Skeletal muscle tissue (tissue), 4 donors: Measurements from ENCODE around the gene TKT. TPM values are rescaled to one million over a fixed set of nuclear protein-coding genes. Genes with fewer than 3 reads are reported as not detected.

Experiments
- H3K27ac ChIP-seq: one replicate; pipeline ENCODE4 v1.7.0; 2013; ENCODE audit warnings: mild to moderate bottlenecking, low read depth, low read length, inconsistent platforms
- H3K27me3 ChIP-seq, 3 donors: one replicate each; pipeline ENCODE4 v1.7.0; 2013; ENCODE audit warnings: low read length in 3 of 3; ENCODE audit not compliant: control insufficient read depth in 3 of 3, insufficient read depth in 3 of 3
- H3K36me3 ChIP-seq, 3 donors: one replicate each; pipeline ENCODE4 v1.7.0; 2013; ENCODE audit warnings: low read length in 3 of 3; ENCODE audit not compliant: control insufficient read depth in 3 of 3, insufficient read depth in 3 of 3
- H3K4me1 ChIP-seq, 3 donors: one replicate each; pipeline ENCODE4 v1.7.0; 2013; ENCODE audit warnings: low read length in 3 of 3, mild to moderate bottlenecking in 3 of 3; ENCODE audit not compliant: control insufficient read depth in 3 of 3, insufficient read depth in 3 of 3
- H3K4me3 ChIP-seq, 3 donors: one replicate each; pipeline ENCODE4 v1.7.0; 2013; ENCODE audit warnings: low read length in 3 of 3
- H3K9ac ChIP-seq, 3 donors: one replicate each; pipeline ENCODE4 v1.7.0; 2013; ENCODE audit warnings: low read length in 3 of 3, mild to moderate bottlenecking in 3 of 3, moderate library complexity in 2 of 3, low read depth in 1 of 3
- H3K9me3 ChIP-seq, 3 donors: one replicate each; pipeline ENCODE4 v1.7.0; 2013; ENCODE audit warnings: low read length in 3 of 3; ENCODE audit not compliant: control insufficient read depth in 3 of 3
- total RNA-seq: library from RNA; depleted of rRNA; stranded (reverse); fragments of >200 nt; gene quantifications from one replicate; pipeline ENCODE4 v1.2.3, GENCODE V29; 2014
- donor health status: Osteomylitis.

The TKT gene
- total RNA-seq, 1 donor from 2014 or later: 67.8 TPM

- H3K9me3 ChIP-seq: no peaks in the 10 kb centered on the region
- no peak overlapping the region for H3K27ac ChIP-seq
Measured at GRCh38 chr3:53219895-53220483, 35.8 kb downstream of the TKT start.

GRCh38 chr3:53218131-53218530 is 37.7 kb downstream of the TKT start:
- Histone ChIP-seq H3K36me3 (peaks cover 0 to 5% (median 0%) of the 10 kb centered on the region in 3 donors), H3K27ac (no peak overlapping the region)

More at GRCh38 chr3:53219895-53220483, 35.8 kb downstream of the TKT start:
- no peaks in the 10 kb centered on the region for H3K4me1 ChIP-seq
- no peaks in the 10 kb centered on the region for H3K27me3 ChIP-seq
- H3K9ac ChIP-seq: no peak overlapping the region
- peaks cover 11 to 17% (median 12%) of the 10 kb centered on the region in 3 donors for H3K36me3 ChIP-seq
- H3K4me3 ChIP-seq: no peak overlapping the region

GRCh38 chr3:53217175-53217574 is 38.6 kb downstream of the TKT start:
- Histone ChIP-seq H3K27ac (no peak overlapping the region), H3K4me1 (no peaks in the 10 kb centered on the region), H3K36me3 (no peaks in the 10 kb centered on the region), H3K9me3 (no peaks in the 10 kb centered on the region), H3K9ac (no peak overlapping the region), H3K27me3 (no peaks in the 10 kb centered on the region), H3K4me3 (no peak overlapping the region)

More at GRCh38 chr3:53218131-53218530, 37.7 kb downstream of the TKT start:
- H3K4me3 ChIP-seq: no peak overlapping the region
- H3K9me3 ChIP-seq: no peaks in the 10 kb centered on the region
- H3K9ac ChIP-seq: no peak overlapping the region
- H3K4me1 ChIP-seq: no peaks in the 10 kb centered on the region
- no peaks in the 10 kb centered on the region for H3K27me3 ChIP-seq

GRCh38 chr3:53216723-53217122 is 39.1 kb downstream of the TKT start:
- H3K4me3 ChIP-seq: no peak overlapping the region
- H3K27me3 ChIP-seq: no peaks in the 10 kb centered on the region
- H3K27ac ChIP-seq: no peak overlapping the region
- no peaks in the 10 kb centered on the region for H3K4me1 ChIP-seq
- no peak overlapping the region for H3K9ac ChIP-seq
- no peaks in the 10 kb centered on the region for H3K9me3 ChIP-seq
- no peaks in the 10 kb centered on the region for H3K36me3 ChIP-seq

- Histone ChIP-seq H3K27ac (no peak overlapping the region), H3K4me3 (no peak overlapping the region), H3K9me3 (no peaks in the 10 kb centered on the region), H3K36me3 (no peaks in the 10 kb centered on the region), H3K27me3 (no peaks in the 10 kb centered on the region), H3K9ac (no peak overlapping the region), H3K4me1 (no peaks in the 10 kb centered on the region)
Measured at GRCh38 chr3:53215816-53216215, 40.0 kb downstream of the TKT start.

- Histone ChIP-seq H3K9me3 (no peaks in the 10 kb centered on the region), H3K4me3 (no peak overlapping the region), H3K36me3 (no peaks in the 10 kb centered on the region), H3K27me3 (no peaks in the 10 kb centered on the region), H3K4me1 (no peaks in the 10 kb centered on the region), H3K27ac (no peak overlapping the region), H3K9ac (no peak overlapping the region)
Measured at GRCh38 chr3:53213276-53213675, 42.5 kb downstream of the TKT start.

- H3K4me1 ChIP-seq: no peaks in the 10 kb centered on the region
- H3K9me3 ChIP-seq: no peaks in the 10 kb centered on the region
Measured at GRCh38 chr3:53211706-53212702, 43.8 kb downstream of the TKT start.

GRCh38 chr3:53202331-53203015 is 53.3 kb downstream of the TKT start:
- no peaks in the 10 kb centered on the region for H3K4me1 ChIP-seq
- H3K36me3 ChIP-seq: no peaks in the 10 kb centered on the region
- H3K9me3 ChIP-seq: no peaks in the 10 kb centered on the region
- no peak overlapping the region for H3K9ac ChIP-seq
- H3K27ac ChIP-seq: no peak overlapping the region
- no peak overlapping the region for H3K4me3 ChIP-seq
- H3K27me3 ChIP-seq: peaks cover 0 to 3% (median 2%) of the 10 kb centered on the region in 3 donors

More at GRCh38 chr3:53211706-53212702, 43.8 kb downstream of the TKT start:
- H3K9ac ChIP-seq: no peak overlapping the region
- H3K36me3 ChIP-seq: no peaks in the 10 kb centered on the region
- H3K27ac ChIP-seq: no peak overlapping the region
- no peak overlapping the region for H3K4me3 ChIP-seq
- H3K27me3 ChIP-seq: no peaks in the 10 kb centered on the region

- H3K27ac ChIP-seq: no peak overlapping the region
- no peaks in the 10 kb centered on the region for H3K9me3 ChIP-seq
- peaks cover under 1 to 8% (median under 1%) of the 10 kb centered on the region in 3 donors for H3K4me1 ChIP-seq
- H3K27me3 ChIP-seq: peaks cover under 1 to 3% (median 2%) of the 10 kb centered on the region in 3 donors
- H3K4me3 ChIP-seq: no peak overlapping the region
- H3K36me3 ChIP-seq: no peaks in the 10 kb centered on the region
- no peak overlapping the region for H3K9ac ChIP-seq
Measured at GRCh38 chr3:53200501-53201498, 55.0 kb downstream of the TKT start.
